NCI-H510A (cell line): Measurements from ENCODE around the gene CAPS2.

Experiments
- DNase-seq: peaks from one replicate; lab custom pipeline; 2025; lab: John Stamatoyannopoulos, UW

Gene CAPS2

DNA sequence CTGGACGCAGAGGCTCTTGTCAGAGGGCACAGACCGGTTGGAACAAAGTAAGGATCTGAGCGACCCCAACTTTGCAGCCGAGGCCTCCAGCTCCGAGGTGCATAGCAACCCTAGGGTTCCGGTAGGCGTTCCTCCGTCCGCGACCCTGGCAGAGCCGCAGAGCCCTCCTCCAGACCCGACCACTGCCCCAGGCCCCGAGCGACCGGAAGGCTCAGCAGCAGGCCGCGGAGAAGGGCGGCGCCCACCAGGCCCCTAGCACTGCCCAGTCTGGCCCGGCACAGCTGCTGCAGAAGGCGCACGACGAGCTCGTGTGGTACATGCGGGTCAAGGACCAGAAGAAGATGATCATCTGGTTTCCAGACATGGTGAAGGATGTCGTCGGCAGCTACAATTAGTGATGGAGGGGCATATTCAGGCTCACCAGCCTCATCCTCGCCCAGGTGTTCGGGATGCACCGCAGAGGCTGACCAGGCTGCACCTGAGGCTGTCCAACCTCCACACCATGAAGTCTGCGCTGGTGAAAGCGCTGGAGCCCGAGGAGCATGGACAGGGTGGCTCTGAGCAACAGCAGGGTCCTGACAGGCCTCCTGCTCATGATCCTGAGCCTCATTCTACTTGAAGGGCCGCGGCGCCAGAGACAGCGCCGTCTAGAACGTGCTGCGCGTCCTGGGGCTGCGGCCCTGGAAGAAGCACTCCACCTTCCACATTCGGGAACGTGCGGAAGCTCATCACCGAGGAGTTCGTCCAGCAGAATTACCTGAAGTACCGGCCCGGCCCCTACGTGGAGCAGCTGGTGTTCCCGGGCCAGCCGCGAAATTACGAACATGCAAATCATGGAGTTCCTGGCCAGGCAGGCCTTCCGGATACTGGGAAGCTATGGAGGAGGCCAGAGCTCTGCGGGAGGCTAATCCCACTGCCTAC lies 24.5 kb downstream of the CAPS2 start:
- DNase-seq: no peak

DNA sequence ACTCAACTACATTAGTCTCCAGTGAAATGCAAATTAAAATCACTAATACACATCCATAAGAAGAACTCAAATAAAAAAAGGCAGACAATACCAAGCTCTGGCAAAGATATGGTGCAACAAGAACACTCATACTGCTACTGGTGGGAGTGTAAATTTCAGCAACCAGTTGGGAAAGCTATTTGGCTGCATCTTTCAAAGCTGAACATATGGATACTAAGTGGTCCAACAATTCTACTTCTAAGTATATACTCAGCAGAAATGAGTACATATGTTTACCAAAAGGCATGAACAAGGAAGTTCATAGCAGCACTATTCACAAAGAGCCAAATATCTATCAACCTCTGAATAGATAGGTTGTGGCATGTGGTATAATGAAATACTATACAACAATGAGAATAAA lies 27.3 kb downstream of the CAPS2 start:
- no peak for DNase-seq

DNA sequence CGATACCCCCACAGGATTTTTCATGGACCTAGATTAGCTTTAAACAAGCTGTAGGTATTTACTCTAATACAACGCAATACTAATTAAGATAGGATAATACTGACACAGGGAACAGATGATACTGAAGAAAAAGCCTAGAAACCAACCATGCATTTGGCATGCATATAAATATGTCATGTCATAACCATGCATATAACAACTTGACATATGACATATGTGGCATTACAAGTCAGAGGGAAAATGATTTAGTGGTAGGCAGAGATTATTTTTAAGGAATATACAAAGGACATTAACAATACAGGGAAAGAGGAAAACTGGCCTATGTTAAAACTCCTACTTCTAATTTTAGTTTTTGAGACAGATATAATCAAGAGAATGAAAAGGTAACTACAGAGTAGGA lies 27.9 kb downstream of the CAPS2 start:
- no peak for DNase-seq

DNA sequence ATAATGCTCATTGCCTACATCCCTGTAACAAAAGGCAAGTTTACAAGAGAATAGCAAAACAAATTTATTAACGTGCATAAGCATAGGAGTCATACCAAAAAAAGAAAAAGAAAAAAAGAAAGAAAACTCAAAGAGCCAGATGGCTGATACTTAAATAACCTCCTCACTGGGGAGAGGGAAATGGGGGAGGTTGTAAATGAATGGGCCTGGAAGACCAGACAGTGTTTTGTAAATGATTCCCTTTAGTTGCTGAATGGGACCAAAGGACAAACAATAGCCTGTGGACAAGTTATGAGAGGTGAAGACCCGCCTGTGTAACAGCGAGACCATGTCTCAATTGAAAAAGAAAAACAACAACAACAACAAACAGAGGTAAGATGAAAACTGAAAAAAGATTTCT lies 35.3 kb downstream of the CAPS2 start:
- DNase-seq: no peak

DNA sequence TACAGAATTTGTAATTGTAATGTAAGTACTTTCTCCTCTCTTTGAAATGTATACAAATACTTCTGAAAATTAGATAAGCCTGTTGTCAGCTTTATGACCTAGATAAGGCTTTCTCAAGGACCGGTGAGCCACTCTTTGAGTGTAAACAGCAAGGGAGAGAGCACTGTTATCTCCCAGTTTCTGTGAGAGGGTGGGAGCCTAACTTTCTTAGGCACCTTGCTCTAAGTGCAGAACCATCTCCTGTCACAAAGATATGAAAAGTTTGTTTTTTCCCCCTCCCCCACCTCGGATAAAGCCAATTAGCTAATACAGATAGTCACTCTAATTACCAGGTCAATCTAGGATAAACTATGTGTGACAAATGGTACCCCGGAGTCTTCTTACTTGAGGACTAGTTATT lies 35.8 kb downstream of the CAPS2 start:
- DNase-seq: no peak

DNA sequence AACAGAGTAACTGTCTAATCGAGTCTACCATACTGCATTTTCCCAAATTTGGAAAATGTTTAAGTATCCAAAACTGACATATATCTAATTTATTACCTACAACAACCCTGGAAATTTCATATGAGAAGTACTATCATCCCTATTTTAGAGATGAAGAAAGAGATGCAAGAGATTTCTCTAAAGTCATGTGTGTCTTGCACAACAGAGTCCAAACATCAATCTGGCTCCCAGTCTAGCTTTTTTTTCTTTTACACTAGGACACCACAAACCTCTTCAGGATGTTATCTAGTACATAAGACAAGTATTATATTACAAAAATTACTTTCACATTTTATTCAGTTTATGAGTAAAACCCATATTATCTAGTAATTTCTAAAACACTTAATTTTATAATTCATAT lies 39.1 kb downstream of the CAPS2 start:
- DNase-seq: no peak

DNA sequence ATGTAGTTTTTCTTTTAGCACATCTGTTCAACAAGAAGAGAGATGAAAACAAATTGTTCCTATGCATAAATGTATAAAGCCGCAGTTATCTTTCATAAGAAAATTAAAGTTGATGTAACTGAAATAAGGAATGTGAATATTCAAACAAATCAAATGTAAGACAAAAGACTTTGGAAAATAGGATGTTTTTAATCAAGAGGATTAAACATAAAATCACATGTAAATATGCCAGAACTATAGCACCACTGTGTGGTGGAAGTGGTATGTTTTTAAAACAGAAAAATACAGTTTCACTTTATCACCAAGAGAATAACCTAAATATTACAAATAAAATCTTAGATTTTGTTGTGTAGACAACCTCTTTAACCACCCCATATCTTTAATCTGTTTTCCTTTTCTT lies 40.4 kb downstream of the CAPS2 start:
- DNase-seq: no peak

DNA sequence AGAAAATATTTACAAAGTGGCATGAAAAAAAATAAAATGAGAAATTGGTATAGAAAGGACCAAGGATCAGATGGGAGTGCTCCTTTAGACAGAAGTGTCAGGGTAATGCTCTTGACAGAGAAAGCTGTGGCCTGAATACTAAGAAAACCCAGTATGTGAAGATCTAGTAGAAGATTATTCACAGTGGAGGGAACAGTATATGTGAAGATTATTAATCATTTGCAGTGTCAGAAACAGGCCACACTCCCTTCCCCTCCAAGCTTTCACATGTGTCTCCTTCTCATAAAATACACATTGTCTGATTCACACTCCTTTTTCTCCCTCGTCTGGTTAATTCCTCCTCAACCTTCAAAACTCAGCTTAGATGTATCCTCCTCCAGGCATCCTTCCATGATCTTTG lies 41.3 kb downstream of the CAPS2 start:
- DNase-seq: no peak

DNA sequence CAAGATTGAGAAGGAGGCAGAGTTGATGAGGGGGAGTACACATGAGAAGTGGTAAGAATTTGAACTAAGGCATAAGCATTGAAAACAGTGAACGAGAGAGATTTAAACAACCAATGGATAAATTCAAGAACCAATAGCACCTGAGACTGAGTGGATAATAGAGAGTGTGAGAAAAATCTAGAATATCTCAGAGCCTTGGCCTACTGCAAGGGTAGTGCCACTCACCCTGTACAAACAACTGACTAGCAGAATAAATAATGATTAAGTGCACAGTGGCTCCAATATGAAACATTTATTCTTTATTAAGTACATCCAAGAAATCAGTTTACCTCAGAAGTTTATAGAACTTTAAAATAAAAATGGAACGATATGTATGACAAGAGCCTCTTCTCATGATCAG lies 54.4 kb downstream of the CAPS2 start:
- no peak for DNase-seq

DNA sequence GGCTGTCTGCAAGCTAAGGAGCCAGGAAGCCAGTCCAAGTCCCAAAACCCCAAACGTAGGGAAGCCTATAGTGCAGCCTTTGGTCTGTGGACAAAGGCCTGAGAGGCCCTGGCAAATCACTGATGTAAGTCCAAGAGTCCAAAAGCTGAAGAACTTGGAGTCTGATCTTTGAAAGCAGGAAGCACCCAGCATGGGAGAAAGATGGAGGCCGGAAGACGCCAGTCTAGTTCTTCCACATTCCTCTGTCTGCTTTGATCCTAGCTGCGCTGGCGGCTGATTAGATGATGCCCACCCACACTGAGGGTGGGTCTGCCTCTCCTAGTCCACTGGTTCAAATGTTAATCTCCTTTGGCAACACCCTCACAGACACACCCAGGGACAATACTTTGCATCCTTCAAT lies 58.5 kb downstream of the CAPS2 start:
- no peak for DNase-seq

DNA sequence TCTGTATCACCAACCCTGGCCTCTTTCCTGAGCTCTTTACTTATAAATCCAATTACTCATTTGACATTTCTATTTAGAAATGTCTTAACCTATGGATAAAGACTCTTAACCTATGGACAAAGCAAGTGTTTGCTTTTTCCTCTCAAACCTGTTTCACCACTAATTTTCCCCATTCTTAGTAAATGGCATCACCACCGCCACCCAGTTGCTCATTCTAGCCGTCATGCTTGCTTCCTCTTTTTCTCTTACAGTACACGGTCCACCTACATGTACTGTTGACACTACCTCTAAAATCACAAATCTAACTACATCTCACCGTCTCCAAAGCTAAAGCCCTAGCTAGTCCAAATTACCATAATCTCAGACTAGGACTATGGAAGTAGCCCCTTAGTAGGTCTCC lies 60.0 kb downstream of the CAPS2 start:
- no peak for DNase-seq

DNA sequence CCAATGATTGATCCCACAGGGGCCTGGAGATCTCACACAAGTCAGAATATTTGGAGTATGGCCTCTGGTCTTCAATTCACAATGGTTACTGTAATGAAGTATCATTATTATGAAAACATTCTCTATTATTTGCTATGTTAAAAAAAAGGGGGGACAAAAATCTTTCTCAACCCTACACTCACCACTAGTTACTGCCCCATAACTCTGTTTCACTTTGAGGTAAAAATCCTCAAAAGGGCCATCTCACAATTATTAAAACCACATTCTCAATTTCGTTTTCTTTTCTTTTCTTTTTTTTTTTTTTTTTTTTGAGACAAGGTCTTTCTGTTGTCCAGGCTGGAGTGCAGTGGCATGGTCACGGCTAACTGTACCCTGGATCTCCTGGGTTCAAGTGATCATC lies 60.9 kb downstream of the CAPS2 start:
- no peak for DNase-seq

DNA sequence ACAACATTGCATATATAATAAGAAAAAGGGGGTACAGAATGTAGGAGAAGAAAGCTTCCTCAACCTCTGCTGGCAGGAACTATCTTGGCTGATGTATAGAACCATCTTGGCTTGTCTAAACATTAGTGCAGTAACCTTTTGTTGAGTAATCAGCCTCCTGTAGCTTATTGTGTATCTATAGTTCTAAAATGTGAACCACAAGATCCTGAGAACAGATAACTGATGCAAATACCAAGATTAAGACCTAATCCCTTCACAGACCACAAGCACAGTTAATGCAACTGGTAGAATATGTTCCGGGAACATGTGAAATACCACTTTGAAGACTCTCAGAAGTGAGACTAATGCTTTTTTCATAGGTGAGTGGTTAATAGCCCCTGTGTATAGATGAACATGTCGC lies 69.8 kb downstream of the CAPS2 start:
- DNase-seq: no peak

DNA sequence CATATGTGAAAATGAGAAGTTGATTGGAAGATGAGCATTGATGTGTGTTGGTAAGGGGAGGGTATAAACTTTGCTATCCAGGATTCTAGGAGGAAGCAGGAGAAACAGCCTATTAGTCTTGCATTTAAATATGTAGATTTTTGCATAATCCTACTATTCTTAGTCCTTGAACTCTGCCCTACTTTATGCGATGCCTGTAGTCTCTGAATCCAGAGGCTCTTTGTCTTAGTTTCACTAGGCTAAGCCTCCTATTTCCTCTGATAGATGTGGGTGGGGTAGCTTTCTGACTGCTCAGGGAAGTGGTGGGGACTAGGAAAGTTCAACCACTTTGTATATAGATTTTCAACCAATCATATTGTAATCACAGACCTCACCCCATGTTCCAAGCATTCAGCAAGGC lies 71.0 kb downstream of the CAPS2 start:
- DNase-seq: no peak

DNA sequence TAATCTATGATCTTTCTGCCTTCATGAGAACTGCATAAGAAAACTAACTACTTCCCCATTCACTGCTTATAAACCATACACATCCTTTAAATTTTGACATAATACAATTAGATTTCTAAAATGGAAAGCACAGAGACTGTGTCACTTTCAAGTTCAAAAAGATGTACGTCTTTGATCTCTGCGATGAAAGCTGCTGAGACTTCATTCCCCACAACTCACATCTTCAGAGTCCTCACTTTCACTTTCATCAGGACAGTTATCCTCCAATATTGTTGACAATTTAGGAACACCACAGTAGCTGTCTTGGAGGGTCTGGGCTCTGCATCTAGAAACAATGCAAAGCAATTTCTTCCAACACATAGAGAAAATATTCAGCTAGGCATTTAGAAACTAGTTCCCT lies 72.6 kb downstream of the CAPS2 start:
- DNase-seq: no peak

DNA sequence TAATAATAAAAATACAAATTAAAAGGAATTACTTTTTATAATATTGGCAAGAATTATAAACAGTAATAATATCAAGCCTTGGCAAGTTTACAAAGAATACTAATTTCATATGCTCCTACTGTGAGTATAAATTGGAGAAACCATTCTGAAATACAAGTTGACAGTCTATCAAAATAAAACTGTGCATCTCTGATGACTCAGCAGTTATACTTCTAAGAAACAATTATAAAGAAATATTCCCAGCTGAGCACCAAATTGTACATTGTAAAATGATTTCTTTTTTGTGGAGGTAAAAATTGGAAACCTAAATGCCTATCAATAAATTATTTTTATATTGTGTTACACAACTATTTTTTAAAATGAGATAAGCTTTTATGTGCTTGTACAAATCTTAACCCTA lies 85.0 kb downstream of the CAPS2 start:
- no peak for DNase-seq

DNA sequence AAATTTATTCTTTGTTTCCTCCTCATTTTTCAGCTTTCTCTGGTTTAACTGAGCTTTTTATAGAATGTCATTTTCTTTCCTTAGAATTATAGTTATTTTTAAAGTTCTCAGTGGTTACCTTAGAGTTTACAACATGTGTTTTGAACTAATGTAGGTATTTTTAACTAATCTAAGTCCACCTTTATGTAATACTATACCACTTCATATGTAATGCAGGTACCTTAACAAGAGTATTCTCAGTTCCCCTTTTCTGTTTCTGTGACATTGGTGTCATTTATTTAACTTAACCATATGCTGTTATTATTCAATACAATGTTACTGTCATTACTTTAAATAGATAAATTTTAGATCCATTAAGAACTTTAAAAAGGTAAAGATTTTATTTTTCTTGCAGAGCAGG lies 90.1 kb downstream of the CAPS2 start:
- no peak for DNase-seq

DNA sequence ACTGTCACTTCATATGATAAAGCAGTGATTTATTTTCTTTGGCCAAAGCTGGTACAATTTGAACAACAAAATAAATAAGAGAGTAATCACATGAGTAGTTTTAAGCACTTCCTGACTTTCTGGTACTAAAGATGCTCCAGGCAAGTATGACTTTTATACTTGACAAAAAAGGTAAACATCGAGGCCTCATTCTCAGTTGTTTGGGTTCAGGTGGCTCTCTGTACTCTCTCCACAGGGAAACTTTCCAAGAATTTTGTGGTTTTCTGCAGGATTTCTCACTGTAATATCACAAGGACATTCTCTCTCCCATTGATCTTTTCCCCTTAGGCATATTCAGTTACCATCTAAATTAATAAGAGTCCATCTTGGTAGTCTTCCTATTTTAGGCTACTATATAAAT lies 93.9 kb downstream of the CAPS2 start:
- no peak for DNase-seq

DNA sequence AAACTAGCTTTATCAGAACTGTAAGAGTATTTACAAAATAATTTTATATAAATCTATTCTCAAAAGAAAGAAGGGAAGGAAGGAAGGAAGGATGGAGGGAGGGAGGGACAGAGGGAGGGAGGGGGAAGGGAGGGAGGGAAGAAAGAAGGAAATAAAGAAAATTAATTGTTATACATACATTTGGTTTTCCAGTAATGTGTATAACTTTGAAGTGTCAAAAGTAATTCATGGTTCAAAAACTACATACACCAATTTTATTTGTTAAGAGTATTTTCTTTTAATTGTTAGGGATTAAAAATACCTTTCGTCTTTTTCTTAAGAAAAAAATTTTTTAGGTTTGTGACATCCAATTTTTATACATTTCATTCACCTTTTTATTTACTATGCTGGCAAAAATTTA lies 103.0 kb downstream of the CAPS2 start:
- no peak for DNase-seq
